Neural progenitor cell (in vitro differentiated cells): Measurements from ENCODE around the gene OVOL1.

Source experiments
- EZH2 ChIP-seq: fragments of 200-600 bp; sonication (generic); IDR thresholded peaks from 2 replicates; pipeline ENCODE4 v1.6.1; 2017; ENCODE audit warnings: antibody characterized with exemption, mild to moderate bottlenecking, moderate library complexity
- TF ChIP-seq, protein P1 (sequence below): fragments of 200-600 bp; sonication (generic); IDR thresholded peaks from 2 replicates; pipeline ENCODE4 v1.5.1; 2017; ENCODE audit warnings: antibody characterized with exemption, mild to moderate bottlenecking

DNA sequence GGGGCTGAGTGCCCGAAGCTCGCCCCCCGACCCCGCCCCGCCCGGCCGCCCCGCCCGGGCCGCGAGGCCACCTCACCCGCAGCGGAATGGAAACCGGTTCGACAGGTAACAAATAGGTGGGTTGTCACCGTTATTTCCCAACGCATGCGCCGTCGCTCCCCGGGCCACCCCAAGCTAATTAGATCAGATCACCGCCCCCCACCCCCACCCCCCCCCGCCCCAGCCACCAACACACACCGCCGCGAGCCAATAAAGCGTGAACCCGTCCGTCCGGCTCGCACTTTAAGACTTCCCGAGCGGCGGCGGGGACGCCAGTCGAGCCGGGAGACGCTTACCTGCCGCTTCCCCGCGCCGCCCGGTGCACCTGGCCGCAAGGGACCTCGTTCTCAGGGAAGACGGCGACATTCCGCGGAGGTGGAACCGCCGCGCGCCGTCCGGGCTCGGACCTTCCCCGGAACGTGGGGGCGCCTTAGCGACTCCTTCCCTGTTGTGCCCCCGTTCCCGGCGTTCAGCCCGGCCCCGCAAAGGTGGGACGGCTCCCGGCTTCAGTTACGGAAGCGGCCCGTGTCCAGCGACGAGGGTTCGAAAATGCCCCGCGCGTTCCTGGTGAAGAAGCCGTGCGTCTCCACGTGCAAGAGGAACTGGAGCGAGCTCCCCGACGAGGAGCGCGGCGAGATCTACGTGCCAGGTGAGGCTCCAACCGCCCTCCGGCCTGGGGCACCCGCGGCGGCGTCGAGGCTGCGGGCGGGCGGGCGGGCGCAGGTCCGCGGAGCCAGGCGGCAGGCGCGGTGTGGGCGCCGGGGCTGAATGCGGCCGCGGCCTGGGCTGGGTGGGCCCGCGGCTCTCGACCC lies at the start of gene OVOL1:
- TF ChIP-seq, protein P1, sequence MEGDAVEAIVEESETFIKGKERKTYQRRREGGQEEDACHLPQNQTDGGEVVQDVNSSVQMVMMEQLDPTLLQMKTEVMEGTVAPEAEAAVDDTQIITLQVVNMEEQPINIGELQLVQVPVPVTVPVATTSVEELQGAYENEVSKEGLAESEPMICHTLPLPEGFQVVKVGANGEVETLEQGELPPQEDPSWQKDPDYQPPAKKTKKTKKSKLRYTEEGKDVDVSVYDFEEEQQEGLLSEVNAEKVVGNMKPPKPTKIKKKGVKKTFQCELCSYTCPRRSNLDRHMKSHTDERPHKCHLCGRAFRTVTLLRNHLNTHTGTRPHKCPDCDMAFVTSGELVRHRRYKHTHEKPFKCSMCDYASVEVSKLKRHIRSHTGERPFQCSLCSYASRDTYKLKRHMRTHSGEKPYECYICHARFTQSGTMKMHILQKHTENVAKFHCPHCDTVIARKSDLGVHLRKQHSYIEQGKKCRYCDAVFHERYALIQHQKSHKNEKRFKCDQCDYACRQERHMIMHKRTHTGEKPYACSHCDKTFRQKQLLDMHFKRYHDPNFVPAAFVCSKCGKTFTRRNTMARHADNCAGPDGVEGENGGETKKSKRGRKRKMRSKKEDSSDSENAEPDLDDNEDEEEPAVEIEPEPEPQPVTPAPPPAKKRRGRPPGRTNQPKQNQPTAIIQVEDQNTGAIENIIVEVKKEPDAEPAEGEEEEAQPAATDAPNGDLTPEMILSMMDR = no peak
- TF ChIP-seq EZH2 = peak; percentile 98
